H1 (cell line): ENCODE data around the gene CHN2. TPM values are rescaled to one million over a fixed set of nuclear protein-coding genes. Genes with fewer than 3 reads are reported as not detected.

Experiments
- CTCF ChIA-PET: fragments of 300-600 bp; sonication (Branson Sonifier 250); formaldehyde crosslinking; loops from one replicate; lab custom pipeline; 2021; ENCODE audit not compliant: partially characterized antibody; lab: Charles Lee
- POLR2A ChIA-PET: fragments of 300-600 bp; sonication (Branson Sonifier 250); formaldehyde crosslinking; loops from one replicate; lab custom pipeline; 2021; ENCODE audit warnings: inconsistent platforms; ENCODE audit not compliant: partially characterized antibody; lab: Charles Lee
- DNase-seq, 2 experiments: peaks; one replicate each; pipeline versions ENCODE4 v3.0.0 to v3.0.0-alpha.2; 2010 to 2022; ENCODE audit warnings: low spot score in 2 of 2, low read depth in 1 of 2, mixed read lengths in 1 of 2
- FAIRE-seq: peaks from 2 replicates; lab custom pipeline; 2011; peaks lifted over from hg19 to GRCh38; lab: Jason Lieb, UNC
- H2AFZ ChIP-seq: 2 replicates; pipeline ENCODE4 v1.8.1; 2012; ENCODE audit warnings: low read length, inconsistent platforms
- H2AK5ac ChIP-seq: 2 replicates; pipeline ENCODE4 v1.6.1; 2013; ENCODE audit warnings: low read depth, low read length
- H2BK120ac ChIP-seq: replicated peaks from 2 replicates; pipeline ENCODE3; 2013; ENCODE audit warnings: low read depth, low read length, inconsistent platforms
- H2BK12ac ChIP-seq: 2 replicates; pipeline ENCODE4 v1.6.1; 2013; ENCODE audit warnings: low read depth, low read length
- H2BK15ac ChIP-seq: 2 replicates; pipeline ENCODE4 v1.6.1; 2013; ENCODE audit warnings: low read length
- H2BK20ac ChIP-seq: 2 replicates; pipeline ENCODE4 v1.6.1; 2013; ENCODE audit warnings: low read length
- H2BK5ac ChIP-seq: 2 replicates; pipeline ENCODE4 v1.6.1; 2013; ENCODE audit warnings: low read depth, low read length
- H3K14ac ChIP-seq: 2 replicates; pipeline ENCODE4 v1.6.1; 2013; ENCODE audit warnings: inconsistent platforms; ENCODE audit not compliant: insufficient read length
- H3K18ac ChIP-seq: 2 replicates; pipeline ENCODE4 v1.6.1; 2013; ENCODE audit warnings: low read length; ENCODE audit errors: extremely low read depth
- H3K23ac ChIP-seq: 2 replicates; pipeline ENCODE4 v1.6.1; 2013; ENCODE audit warnings: inconsistent platforms; ENCODE audit not compliant: insufficient read length
- H3K23me2 ChIP-seq: 2 replicates; pipeline ENCODE4 v1.6.1; 2013; ENCODE audit warnings: low read depth, low read length
- H3K27ac ChIP-seq: 2 replicates; pipeline ENCODE4 v1.6.1; 2011; ENCODE audit warnings: low read depth, low read length, inconsistent platforms
- H3K27me3 ChIP-seq, 4 experiments: replicated peaks in 1 of 4; 1 replicate in 1 of 4; 2 replicates in 3 of 4; pipeline versions ENCODE4 v1.6.1 to v1.8.1; 2011 to 2013; ENCODE audit warnings: low read length in 3 of 4, mild to moderate bottlenecking in 3 of 4, inconsistent platforms in 2 of 4, mixed read lengths in 2 of 4, moderate library complexity in 1 of 4; ENCODE audit not compliant: control insufficient read depth in 3 of 4, insufficient read depth in 3 of 4; ENCODE audit errors: extremely low read depth in 1 of 4
- H3K36me3 ChIP-seq, 4 experiments: 2 replicates each; pipeline versions ENCODE4 v1.6.1 to v1.8.1; 2011 to 2013; ENCODE audit warnings: mild to moderate bottlenecking in 4 of 4, low read length in 3 of 4, moderate library complexity in 2 of 4, control low read depth in 1 of 4, inconsistent platforms in 1 of 4; ENCODE audit not compliant: insufficient read depth in 4 of 4, control insufficient read depth in 2 of 4
- H3K4ac ChIP-seq: replicated peaks from 2 replicates; pipeline ENCODE3; 2013; ENCODE audit warnings: low read length, low read depth, mixed read lengths, inconsistent platforms; ENCODE audit not compliant: insufficient read length
- H3K4me1 ChIP-seq, 4 experiments: replicated peaks in 1 of 4; 1 replicate in 1 of 4; 2 replicates in 3 of 4; pipeline versions ENCODE4 v1.6.1 to v1.8.1; 2011 to 2013; ENCODE audit warnings: low read length in 3 of 4, inconsistent platforms in 2 of 4, mixed read lengths in 1 of 4; ENCODE audit not compliant: insufficient read depth in 4 of 4, control insufficient read depth in 3 of 4
- H3K4me2 ChIP-seq, 2 experiments: 2 replicates each; pipeline versions ENCODE4 v1.6.1 to v1.8.1; 2011 to 2013; ENCODE audit warnings: low read depth in 2 of 2, low read length in 2 of 2, control low read depth in 1 of 2, inconsistent platforms in 1 of 2, mild to moderate bottlenecking in 1 of 2; ENCODE audit not compliant: insufficient read depth in 1 of 2
- H3K4me3 ChIP-seq, 4 experiments: fragments of 200-600, 300-600 bp in 1 of 4; sonication (generic), shearing (Covaris generic), sonication (Bioruptor Twin) in 1 of 4; 2 replicates each; pipeline versions ENCODE4 v1.5.1 to v1.8.1; 2011 to 2016; ENCODE audit warnings: low read length in 4 of 4, low read depth in 3 of 4, control low read depth in 2 of 4, inconsistent platforms in 2 of 4, mild to moderate bottlenecking in 2 of 4, mixed read lengths in 1 of 4, moderate library complexity in 1 of 4; ENCODE audit not compliant: insufficient read depth in 2 of 4; ENCODE audit errors: extremely low read depth in 1 of 4
- H3K56ac ChIP-seq: replicated peaks from 2 replicates; pipeline ENCODE3; 2013; ENCODE audit warnings: low read depth, mild to moderate bottlenecking, mixed read lengths, low read length, inconsistent platforms; ENCODE audit not compliant: insufficient read length
- H3K79me1 ChIP-seq: 2 replicates; pipeline ENCODE4 v1.6.1; 2013; ENCODE audit warnings: low read depth, low read length, control low read depth
- H3K79me2 ChIP-seq, 2 experiments: 2 replicates each; pipeline versions ENCODE4 v1.6.1 to v1.8.1; 2012 to 2013; ENCODE audit warnings: low read length in 2 of 2, mild to moderate bottlenecking in 2 of 2, inconsistent platforms in 1 of 2; ENCODE audit not compliant: insufficient read depth in 2 of 2, control insufficient read depth in 1 of 2
- H3K9ac ChIP-seq, 4 experiments: replicated peaks in 1 of 4; 1 replicate in 1 of 4; 2 replicates in 3 of 4; pipeline versions ENCODE4 v1.6.1 to v1.8.1; 2011 to 2013; ENCODE audit warnings: low read depth in 3 of 4, low read length in 3 of 4, control low read depth in 2 of 4, mild to moderate bottlenecking in 2 of 4, moderate library complexity in 2 of 4, inconsistent platforms in 1 of 4; ENCODE audit errors: extremely low read depth in 1 of 4
- H3K9me3 ChIP-seq, 2 experiments: 2 replicates each; pipeline versions ENCODE4 v1.6.1 to v1.8.1; 2012 to 2013; ENCODE audit warnings: mild to moderate bottlenecking in 2 of 2, moderate library complexity in 2 of 2, control low read depth in 1 of 2, inconsistent platforms in 1 of 2, low read depth in 1 of 2, low read length in 1 of 2, mixed read lengths in 1 of 2; ENCODE audit not compliant: insufficient read depth in 2 of 2
- H4K20me1 ChIP-seq, 2 experiments: replicated peaks in 1 of 2; 2 replicates each; pipeline versions ENCODE3 to v1.8.1; 2011 to 2013; ENCODE audit warnings: inconsistent platforms in 2 of 2, low read length in 2 of 2, mild to moderate bottlenecking in 1 of 2; ENCODE audit not compliant: insufficient read depth in 2 of 2, control insufficient read depth in 1 of 2
- H4K5ac ChIP-seq: 2 replicates; pipeline ENCODE4 v1.6.1; 2013; ENCODE audit warnings: low read length, low read depth, mixed read lengths, inconsistent platforms; ENCODE audit not compliant: insufficient read length
- H4K8ac ChIP-seq: 2 replicates; pipeline ENCODE4 v1.8.0; 2013; ENCODE audit warnings: mild to moderate bottlenecking, moderate library complexity, low read length, inconsistent platforms; ENCODE audit not compliant: insufficient read depth; ENCODE audit errors: extremely low read depth
- H4K91ac ChIP-seq: replicated peaks from 2 replicates; pipeline ENCODE3; 2013; ENCODE audit warnings: low read length, mixed read lengths, inconsistent platforms; ENCODE audit not compliant: insufficient read length
- ASH2L ChIP-seq: fragments of 200-600, 300-600 bp; sonication (generic); IDR thresholded peaks from one replicate; pipeline ENCODE4 v1.7.1; 2017; ENCODE audit warnings: low read length
- RXRA ChIP-seq: IDR thresholded peaks from 2 replicates; pipeline ENCODE4 v1.6.1; 2011; ENCODE audit warnings: low read depth, mild to moderate bottlenecking, low read length, moderate library complexity; ENCODE audit not compliant: insufficient read depth
- SP2 ChIP-seq: IDR thresholded peaks from 2 replicates; pipeline ENCODE4 v1.6.1; 2012; ENCODE audit warnings: mild to moderate bottlenecking, low read length, inconsistent platforms
- SP4 ChIP-seq: IDR thresholded peaks from 2 replicates; pipeline ENCODE4 v1.6.1; 2012; ENCODE audit warnings: low read length, inconsistent platforms
- TAF1 ChIP-seq: IDR thresholded peaks from 2 replicates; pipeline ENCODE4 v1.6.1; 2011; ENCODE audit warnings: mild to moderate bottlenecking, low read depth, low read length
- ZNF274 ChIP-seq: IDR thresholded peaks from 2 replicates; pipeline ENCODE4 v1.7.0; 2012; ENCODE audit warnings: low read length, borderline replicate concordance; ENCODE audit errors: extremely low read depth
- WGBS, 2 experiments: shearing (Covaris generic) in 1 of 2; methylation state at CpG; one replicate each; pipeline versions ENCODE4 v1.1.6 to v1.1.7; 2013 to 2015; ENCODE audit warnings: low lambda C conversion rate in 2 of 2, mixed read lengths in 2 of 2, inconsistent platforms in 1 of 2, low coverage in 1 of 2, missing lambda C conversion rate in 1 of 2; ENCODE audit not compliant: insufficient replicate concordance in 2 of 2, insufficient coverage in 1 of 2, insufficient read length in 1 of 2; ENCODE audit errors: extremely low coverage in 1 of 2, missing lambda C conversion rate in 1 of 2; 5-methylcytosine and 5-hydroxymethylcytosine counted together
- polyA plus RNA-seq, 7 experiments: library from polyadenylated mRNA; depleted of rRNA in 3 of 7; stranded (reverse) in 5 of 7; unstranded in 2 of 7; fragments of >200 nt in 5 of 7; fragments of 200-250 nt in 2 of 7; gene quantifications; 1 replicate in 5 of 7; 2 replicates in 1 of 7; 4 replicates in 1 of 7; pipeline versions ENCODE4 v1.2.1 to v1.2.3, GENCODE V29; 2011 to 2013; ENCODE audit warnings: missing spikeins in 2 of 7, mixed read lengths in 2 of 7
- total RNA-seq: library from RNA; stranded (reverse); fragmentation: NEBNext Ultra II Directional; extraction: Animal tissue kit (Norgen Biotek cat#: 25700); gene quantifications from 2 replicates; pipeline ENCODE4 v1.2.1, GENCODE V29; 2021

CHN2 gene
- total and polyA plus RNA-seq, 2 of the 8 experiments (the other 6 are each of a cell fraction or from before 2014, with no cell fraction given): 2.9 to 4.8 TPM

GRCh38 chr7:29413626-29414136 lies 219.1 kb downstream of the CHN2 start:
- FAIRE-seq: no peak
- no peaks in the 10 kb centered on the region for H3K4me1 ChIP-seq
- WGBS, 2 experiments: 91% methylated on average over 12 of the region's 12 CpGs; no CpG with 5 or more reads in 1 of the 2 experiments
- no peaks in the 10 kb centered on the region for H4K20me1 ChIP-seq
- H2AFZ ChIP-seq: no peak overlapping the region
- H3K9ac ChIP-seq: no peak overlapping the region
- no peak overlapping the region for H3K14ac ChIP-seq
- no peak overlapping the region for H3K4me2 ChIP-seq
- ChIA-PET CTCF (interaction anchor here (0.7 to 1.4 kb wide), 5 partner anchors 27 to 492 kb away, joined by 3 to 6 read pairs (median 3); no protein-coding TSS in a partner anchor), POLR2A (interaction anchor here (0.7 kb wide), 1 partner anchor 9 kb away, joined by 3 read pairs; no protein-coding TSS in a partner anchor)
- H4K91ac ChIP-seq: no peak overlapping the region
- no peaks in the 10 kb centered on the region for H3K23me2 ChIP-seq
- H3K27me3 ChIP-seq: no peaks in the 10 kb centered on the region
- H2AK5ac ChIP-seq: no peak overlapping the region
- H3K4ac ChIP-seq: no peak overlapping the region
- H2BK12ac ChIP-seq: no peak overlapping the region
- no peak overlapping the region for H2BK5ac ChIP-seq
- no peaks in the 10 kb centered on the region for H3K36me3 ChIP-seq
- H3K23ac ChIP-seq: no peak overlapping the region
- H2BK20ac ChIP-seq: no peak overlapping the region
- no peaks in the 10 kb centered on the region for H3K79me1 ChIP-seq
- no peak overlapping the region for H3K56ac ChIP-seq
- no peak overlapping the region for H2BK15ac ChIP-seq
- DNase-seq: no peak
- no peak overlapping the region for H2BK120ac ChIP-seq
- TF ChIP-seq SP4: no peak
- TF ChIP-seq ZNF274: no peak
- no peak for TF ChIP-seq TAF1
- TF ChIP-seq SP2: no peak
- TF ChIP-seq ASH2L: no peak
- TF ChIP-seq RXRA: no peak
- H3K79me2 ChIP-seq: no peaks in the 10 kb centered on the region
- H4K8ac ChIP-seq: no peak overlapping the region
- no peak overlapping the region for H3K4me3 ChIP-seq
- H3K9me3 ChIP-seq: no peaks in the 10 kb centered on the region
- no peak overlapping the region for H4K5ac ChIP-seq
- H3K18ac ChIP-seq: no peak overlapping the region
- no peak overlapping the region for H3K27ac ChIP-seq
